ENCODE measurements around the gene PLET1. TPM values are rescaled to one million over a fixed set of nuclear protein-coding genes. Genes with fewer than 3 reads are reported as not detected.
A peak's percentile ranks its signal among the peaks of the same experiment; 100 is the strongest.

Gene PLET1
- total and polyA plus RNA-seq, 9 of the 15 experiments (the other 6 are each of a cell fraction or from before 2014, with no cell fraction given): not detected

DNA sequence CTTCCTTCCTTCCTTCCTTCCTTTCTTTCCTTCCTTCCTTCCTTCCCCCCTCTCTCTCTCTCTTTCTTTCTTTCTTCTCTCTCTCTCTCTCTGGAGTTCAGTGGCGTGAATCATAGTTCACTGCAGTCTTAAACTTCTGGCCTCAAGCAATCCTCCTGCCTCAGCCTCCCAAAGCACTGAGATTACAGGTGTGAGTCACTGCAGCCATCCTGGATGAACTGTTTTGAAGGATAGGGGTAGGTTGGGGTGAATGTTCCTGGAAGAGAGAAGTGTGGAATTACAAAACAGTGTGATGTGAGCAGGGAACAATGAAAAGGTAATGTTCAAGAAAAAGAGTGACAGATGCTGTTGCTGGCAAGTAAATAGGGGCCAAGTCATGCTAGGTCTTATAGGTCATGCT is 12.4 kb upstream of the PLET1 start:
- H4K20me1 ChIP-seq (replicated peaks; ENCODE audit: control insufficient read depth, insufficient read depth, low read length): no peaks in the 10 kb centered on the region
- no peak for FAIRE-seq
- H3K9me3 ChIP-seq (replicated peaks; ENCODE audit: control insufficient read depth, insufficient read depth, low read depth, low read length): no peaks in the 10 kb centered on the region
- CTCF ChIA-PET (ENCODE audit: low intra/inter-chr PET ratio): interaction anchor here (1.2 kb wide), 1 partner anchor 11 kb away, joined by 3 read pairs; no protein-coding TSS in a partner anchor
- no peak overlapping the region for H2AFZ ChIP-seq (ENCODE audit: low read depth, low read length)
- H3K27ac ChIP-seq (ENCODE audit: extremely low read depth, low read depth, low read length): no peak overlapping the region
- intact Hi-C loops (cut with micrococcal nuclease): no loop called here
- H3K36me3 ChIP-seq (ENCODE audit: control insufficient read depth, insufficient read depth, low read length): no peaks in the 10 kb centered on the region
- no peak overlapping the region for H3K9ac ChIP-seq (ENCODE audit: insufficient read depth in 1 of 2, low read depth in 2 of 2, low read length in 2 of 2)
- no peak overlapping the region for H3K4me3 ChIP-seq
- no peak for DNase-seq (ENCODE audit: extremely low read depth in 1 of 4, low spot score in 3 of 4)
- no peak for TF ChIP-seq TRIM28 (IDR thresholded peaks at IDR 0.05)
- TF ChIP-seq ZNF561 (CRISPR knock-in tag; conservative IDR thresholded peaks at IDR 0.05): no peak
- TF ChIP-seq CCAR2 (IDR thresholded peaks at IDR 0.05; ENCODE audit: low read depth, low read length): no peak
- no peak for TF ChIP-seq NFIX (CRISPR knock-in tag; IDR thresholded peaks at IDR 0.05; ENCODE audit: low read depth)
- TF ChIP-seq RAD51 (IDR thresholded peaks at IDR 0.05; ENCODE audit: borderline replicate concordance, low read depth): no peak
- TF ChIP-seq, protein P1, sequence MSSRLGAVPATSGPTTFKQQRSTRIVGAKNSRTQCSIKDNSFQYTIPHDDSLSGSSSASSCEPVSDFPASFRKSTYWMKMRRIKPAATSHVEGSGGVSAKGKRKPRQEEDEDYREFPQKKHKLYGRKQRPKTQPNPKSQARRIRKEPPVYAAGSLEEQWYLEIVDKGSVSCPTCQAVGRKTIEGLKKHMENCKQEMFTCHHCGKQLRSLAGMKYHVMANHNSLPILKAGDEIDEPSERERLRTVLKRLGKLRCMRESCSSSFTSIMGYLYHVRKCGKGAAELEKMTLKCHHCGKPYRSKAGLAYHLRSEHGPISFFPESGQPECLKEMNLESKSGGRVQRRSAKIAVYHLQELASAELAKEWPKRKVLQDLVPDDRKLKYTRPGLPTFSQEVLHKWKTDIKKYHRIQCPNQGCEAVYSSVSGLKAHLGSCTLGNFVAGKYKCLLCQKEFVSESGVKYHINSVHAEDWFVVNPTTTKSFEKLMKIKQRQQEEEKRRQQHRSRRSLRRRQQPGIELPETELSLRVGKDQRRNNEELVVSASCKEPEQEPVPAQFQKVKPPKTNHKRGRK (tag; IDR thresholded peaks at IDR 0.05): peak; percentile 23; the same call in 1 of the 2 replicates
- no peak for TF ChIP-seq ZNF778 (CRISPR knock-in tag; IDR thresholded peaks at IDR 0.05)
- TF ChIP-seq DIDO1 (tag; IDR thresholded peaks at IDR 0.05; ENCODE audit: low read depth): no peak
- H3K4me1 ChIP-seq (replicated peaks in 1 of 2; ENCODE audit: control insufficient read depth in 2 of 2, insufficient read depth in 2 of 2, low read length in 2 of 2): peaks cover 0 to 9% of the 10 kb centered on the region in 2 experiments; a peak in 2 of 5 replicates
- WGBS (ENCODE audit: insufficient coverage, low coverage, missing lambda C conversion rate): 75% methylated on average over 1 of the region's 1 CpG
- in situ Hi-C loops (cut with MboI): no loop called here
- no peaks in the 10 kb centered on the region for H3K79me2 ChIP-seq (ENCODE audit: control insufficient read depth, insufficient read depth, low read length)
- POLR2A ChIA-PET: interaction anchor here (0.6 kb wide), 1 partner anchor 1529 kb away, joined by 3 read pairs; no protein-coding TSS in a partner anchor
- no peaks in the 10 kb centered on the region for H3K27me3 ChIP-seq (ENCODE audit: control insufficient read depth in 2 of 2, insufficient read depth in 2 of 2, low read length in 2 of 2)
- H3K9me1 ChIP-seq (ENCODE audit: control insufficient read depth, insufficient read depth, low read length): no peaks in the 10 kb centered on the region
- no TSS peak for BruUV-seq (replicated peaks)
- no peak overlapping the region for H3K4me2 ChIP-seq (ENCODE audit: insufficient read depth, low read length)
- ATAC-seq: no peak
